Osteocyte (in vitro differentiated cells): ENCODE measurements around the gene ATF6. TPM values are rescaled to one million over a fixed set of nuclear protein-coding genes. Genes with fewer than 3 reads are reported as not detected.

ENCODE experiments used
- DNase-seq: peaks from one replicate; pipeline ENCODE4 v3.0.0; 2021; ENCODE audit warnings: mixed read lengths; ENCODE audit not compliant: unreplicated experiment; ENCODE audit errors: extremely low spot score
- H3K27ac Mint-ChIP-seq: one replicate; pipeline ENCODE4 v1.8.0; 2021; ENCODE audit warnings: mild to moderate bottlenecking, mixed read lengths; ENCODE audit not compliant: unreplicated experiment
- H3K27me3 Mint-ChIP-seq: one replicate; pipeline ENCODE4 v1.8.0; 2021; ENCODE audit warnings: mixed read lengths; ENCODE audit not compliant: unreplicated experiment
- H3K36me3 Mint-ChIP-seq: one replicate; pipeline ENCODE4 v1.8.0; 2021; ENCODE audit warnings: mixed read lengths; ENCODE audit not compliant: unreplicated experiment
- H3K4me1 Mint-ChIP-seq: one replicate; pipeline ENCODE4 v1.8.0; 2021; ENCODE audit warnings: mixed read lengths; ENCODE audit not compliant: unreplicated experiment
- H3K4me3 Mint-ChIP-seq: one replicate; pipeline ENCODE4 v1.8.0; 2021; ENCODE audit warnings: mild to moderate bottlenecking, moderate library complexity, mixed read lengths; ENCODE audit not compliant: unreplicated experiment
- H3K9me3 Mint-ChIP-seq: one replicate; pipeline ENCODE4 v1.8.0; 2021; ENCODE audit warnings: mixed read lengths; ENCODE audit not compliant: unreplicated experiment
- CTCF ChIP-seq: fragments of 200-600 bp; sonication (generic); IDR thresholded peaks from 2 replicates; pipeline ENCODE4 v1.5.0; 2021; ENCODE audit warnings: antibody characterized with exemption, mild to moderate bottlenecking, moderate library complexity
- total RNA-seq: library from RNA; stranded (reverse); gene quantifications from 2 replicates; pipeline ENCODE4 v1.2.1, GENCODE V29; 2021

ATF6 gene
- total RNA-seq, 1 donor from 2014 or later, result 29.7 TPM

- no peak overlapping the region for H3K27ac Mint-ChIP-seq
- peak; percentile 36 for TF ChIP-seq CTCF
- H3K27me3 Mint-ChIP-seq, result no peaks in the 10 kb centered on the region
- DNase-seq, result no peak
- no peaks in the 10 kb centered on the region for H3K36me3 Mint-ChIP-seq
- H3K4me3 Mint-ChIP-seq, result no peak overlapping the region
- H3K4me1 Mint-ChIP-seq, result peaks cover 36% of the 10 kb centered on the region
- H3K9me3 Mint-ChIP-seq, result no peaks in the 10 kb centered on the region
These were observed 139.3 kb downstream of the ATF6 start for GRCh38 chr1:161905269-161905884.

GRCh38 chr1:161907265-161907664 lies 141.1 kb downstream of the ATF6 start:
- peaks cover 54% of the 10 kb centered on the region for H3K4me1 Mint-ChIP-seq
- DNase-seq, result no peak
- no peak overlapping the region for H3K4me3 Mint-ChIP-seq
- H3K36me3 Mint-ChIP-seq, result no peaks in the 10 kb centered on the region
- H3K27ac Mint-ChIP-seq, result no peak overlapping the region
- no peaks in the 10 kb centered on the region for H3K27me3 Mint-ChIP-seq
- no peaks in the 10 kb centered on the region for H3K9me3 Mint-ChIP-seq
- no peak for TF ChIP-seq CTCF

- no peaks in the 10 kb centered on the region for H3K27me3 Mint-ChIP-seq
- H3K27ac Mint-ChIP-seq, result no peak overlapping the region
- peaks cover 54% of the 10 kb centered on the region for H3K4me1 Mint-ChIP-seq
- no peak overlapping the region for H3K4me3 Mint-ChIP-seq
- TF ChIP-seq CTCF, result no peak
- H3K36me3 Mint-ChIP-seq, result peaks cover 7% of the 10 kb centered on the region
- no peak for DNase-seq
- no peaks in the 10 kb centered on the region for H3K9me3 Mint-ChIP-seq
These were observed 142.1 kb downstream of the ATF6 start for GRCh38 chr1:161908264-161908663.

GRCh38 chr1:161910604-161911003 lies 144.5 kb downstream of the ATF6 start:
- Mint-ChIP-seq H3K36me3 (peaks cover 7% of the 10 kb centered on the region), H3K27ac (peak overlapping the region; percentile 85), H3K27me3 (no peaks in the 10 kb centered on the region), H3K4me1 (peaks cover 47% of the 10 kb centered on the region), H3K9me3 (no peaks in the 10 kb centered on the region), H3K4me3 (peak overlapping the region; percentile 1)
- no peak for DNase-seq
- no peak for TF ChIP-seq CTCF

- DNase-seq, result no peak
- Mint-ChIP-seq H3K27me3 (no peaks in the 10 kb centered on the region), H3K9me3 (no peaks in the 10 kb centered on the region), H3K27ac (peak overlapping the region; percentile 52), H3K4me1 (peaks cover 33% of the 10 kb centered on the region), H3K4me3 (no peak overlapping the region), H3K36me3 (peaks cover 7% of the 10 kb centered on the region)
- TF ChIP-seq CTCF, result no peak
These were observed 147.5 kb downstream of the ATF6 start for GRCh38 chr1:161913482-161914140.
